Vagina (tissue), 2 donors: ENCODE measurements around the gene CSGALNACT2.

ENCODE experiments used
- POLR2A ChIP-seq, 2 donors: fragments of 450-650 bp; IDR thresholded peaks; one replicate each; pipeline ENCODE4 v1.6.1; 2017; ENCODE audit warnings: antibody characterized with exemption in 2 of 2, mild to moderate bottlenecking in 2 of 2, moderate library complexity in 2 of 2
- TF ChIP-seq, protein P1 (sequence below), 3 experiments: fragments of 450-650 bp in 2 of 3; fragments of 200-600 bp in 1 of 3; sonication (generic) in 1 of 3; IDR thresholded peaks; one replicate each; pipeline ENCODE4 v1.5.1; 2017 to 2019; ENCODE audit warnings: antibody characterized with exemption in 3 of 3, mild to moderate bottlenecking in 2 of 3, moderate library complexity in 2 of 3

DNA sequence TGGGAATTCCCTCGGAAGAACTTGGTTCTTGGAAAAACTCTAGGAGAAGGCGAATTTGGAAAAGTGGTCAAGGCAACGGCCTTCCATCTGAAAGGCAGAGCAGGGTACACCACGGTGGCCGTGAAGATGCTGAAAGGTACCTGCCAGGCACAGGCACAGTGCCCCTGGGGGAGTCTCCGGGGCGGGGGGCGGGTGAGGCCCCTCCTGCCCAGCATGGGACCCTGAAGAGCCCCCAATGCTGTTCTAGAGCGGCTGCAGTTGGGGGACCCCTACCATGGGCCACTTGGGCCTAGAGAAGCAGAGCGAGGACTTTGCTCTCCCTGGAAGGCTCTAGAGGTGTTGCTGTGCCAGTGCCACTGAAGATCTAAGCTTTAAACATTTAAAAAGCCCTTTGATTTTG lies 21.6 kb upstream of the CSGALNACT2 start:
- no peak for TF ChIP-seq POLR2A (IDR thresholded peaks at IDR 0.05)
- TF ChIP-seq, protein P1, sequence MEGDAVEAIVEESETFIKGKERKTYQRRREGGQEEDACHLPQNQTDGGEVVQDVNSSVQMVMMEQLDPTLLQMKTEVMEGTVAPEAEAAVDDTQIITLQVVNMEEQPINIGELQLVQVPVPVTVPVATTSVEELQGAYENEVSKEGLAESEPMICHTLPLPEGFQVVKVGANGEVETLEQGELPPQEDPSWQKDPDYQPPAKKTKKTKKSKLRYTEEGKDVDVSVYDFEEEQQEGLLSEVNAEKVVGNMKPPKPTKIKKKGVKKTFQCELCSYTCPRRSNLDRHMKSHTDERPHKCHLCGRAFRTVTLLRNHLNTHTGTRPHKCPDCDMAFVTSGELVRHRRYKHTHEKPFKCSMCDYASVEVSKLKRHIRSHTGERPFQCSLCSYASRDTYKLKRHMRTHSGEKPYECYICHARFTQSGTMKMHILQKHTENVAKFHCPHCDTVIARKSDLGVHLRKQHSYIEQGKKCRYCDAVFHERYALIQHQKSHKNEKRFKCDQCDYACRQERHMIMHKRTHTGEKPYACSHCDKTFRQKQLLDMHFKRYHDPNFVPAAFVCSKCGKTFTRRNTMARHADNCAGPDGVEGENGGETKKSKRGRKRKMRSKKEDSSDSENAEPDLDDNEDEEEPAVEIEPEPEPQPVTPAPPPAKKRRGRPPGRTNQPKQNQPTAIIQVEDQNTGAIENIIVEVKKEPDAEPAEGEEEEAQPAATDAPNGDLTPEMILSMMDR (IDR thresholded peaks at IDR 0.05) = no peak
